Mononuclear cell (primary cell): ENCODE measurements around the gene MRPS27. TPM values are rescaled to one million over a fixed set of nuclear protein-coding genes. Genes with fewer than 3 reads are reported as not detected.

Experiments
- H3K27me3 ChIP-seq: 2 replicates; pipeline ENCODE4 v1.6.0; 2011; ENCODE audit warnings: low read length, control low read depth; ENCODE audit not compliant: insufficient read depth
- H3K4me1 ChIP-seq: 2 replicates; pipeline ENCODE4 v1.5.1; 2011; ENCODE audit warnings: mild to moderate bottlenecking, low read length, control low read depth; ENCODE audit not compliant: insufficient read depth
- H3K4me3 ChIP-seq: 2 replicates; pipeline ENCODE4 v1.5.1; 2011; ENCODE audit warnings: mild to moderate bottlenecking, low read length, moderate library complexity
- H3K9me3 ChIP-seq: 2 replicates; pipeline ENCODE4 v1.5.1; 2011; ENCODE audit warnings: low read depth, mild to moderate bottlenecking, control low read depth, low read length
- total RNA-seq: library from RNA; depleted of rRNA; stranded (reverse); fragments of >200 nt; gene quantifications from one replicate; pipeline ENCODE4 v1.2.3, GENCODE V29; 2012

MRPS27 gene
- total RNA-seq, 1 donor = 45.1 TPM

GRCh38 chr5:72268753-72269410, 51.2 kb downstream of the MRPS27 start:
- Histone ChIP-seq H3K27me3 (no peaks in the 10 kb centered on the region), H3K4me1 (no peaks in the 10 kb centered on the region), H3K4me3 (no peak overlapping the region), H3K9me3 (no peaks in the 10 kb centered on the region)

GRCh38 chr5:72268260-72268659, 51.8 kb downstream of the MRPS27 start:
- no peaks in the 10 kb centered on the region for H3K9me3 ChIP-seq
- no peak overlapping the region for H3K4me3 ChIP-seq
- H3K27me3 ChIP-seq = no peaks in the 10 kb centered on the region
- H3K4me1 ChIP-seq = no peaks in the 10 kb centered on the region

GRCh38 chr5:72267685-72268084, 52.4 kb downstream of the MRPS27 start:
- Histone ChIP-seq H3K4me1 (no peaks in the 10 kb centered on the region), H3K27me3 (no peaks in the 10 kb centered on the region), H3K9me3 (no peaks in the 10 kb centered on the region), H3K4me3 (no peak overlapping the region)

GRCh38 chr5:72266862-72267261, 53.2 kb downstream of the MRPS27 start:
- Histone ChIP-seq H3K4me3 (no peak overlapping the region), H3K9me3 (no peaks in the 10 kb centered on the region), H3K4me1 (no peaks in the 10 kb centered on the region), H3K27me3 (no peaks in the 10 kb centered on the region)

GRCh38 chr5:72265032-72265877, 54.8 kb downstream of the MRPS27 start:
- H3K27me3 ChIP-seq = no peaks in the 10 kb centered on the region

GRCh38 chr5:72256536-72256935, 63.5 kb downstream of the MRPS27 start:
- Histone ChIP-seq H3K4me1 (no peaks in the 10 kb centered on the region), H3K4me3 (no peak overlapping the region), H3K9me3 (no peaks in the 10 kb centered on the region), H3K27me3 (no peaks in the 10 kb centered on the region)

More at GRCh38 chr5:72265032-72265877, 54.8 kb downstream of the MRPS27 start:
- Histone ChIP-seq H3K4me3 (no peak overlapping the region), H3K9me3 (no peaks in the 10 kb centered on the region), H3K4me1 (no peaks in the 10 kb centered on the region)

DNA sequence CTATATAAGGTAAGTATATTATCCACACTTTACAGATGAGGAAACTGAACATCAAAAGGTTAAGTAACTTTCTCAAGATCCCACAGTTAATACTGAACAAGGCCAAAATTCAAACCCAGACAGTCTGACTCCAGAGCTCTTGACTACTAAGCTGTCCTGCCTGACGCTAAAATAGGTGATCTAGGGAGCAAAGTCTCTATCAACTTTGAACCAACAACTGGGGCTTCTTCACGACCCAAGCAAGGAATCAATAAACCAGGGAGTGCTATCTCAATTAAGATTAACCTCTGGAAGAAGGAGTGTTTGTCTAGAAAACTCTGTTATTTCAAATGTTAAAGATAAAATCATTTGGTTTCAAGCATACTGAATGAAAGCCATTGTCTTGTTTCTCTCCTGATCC, 64.4 kb downstream of the MRPS27 start:
- H3K4me1 ChIP-seq = no peaks in the 10 kb centered on the region
- no peaks in the 10 kb centered on the region for H3K9me3 ChIP-seq
- H3K27me3 ChIP-seq = no peaks in the 10 kb centered on the region
- H3K4me3 ChIP-seq = no peak overlapping the region

- H3K4me1 ChIP-seq = no peaks in the 10 kb centered on the region
- H3K9me3 ChIP-seq = no peaks in the 10 kb centered on the region
- H3K4me3 ChIP-seq = no peak overlapping the region
- H3K27me3 ChIP-seq = no peaks in the 10 kb centered on the region
Measured at GRCh38 chr5:72255237-72255636, 64.8 kb downstream of the MRPS27 start.

- Histone ChIP-seq H3K27me3 (no peaks in the 10 kb centered on the region), H3K4me3 (no peak overlapping the region), H3K9me3 (no peaks in the 10 kb centered on the region), H3K4me1 (no peaks in the 10 kb centered on the region)
Measured at GRCh38 chr5:72252574-72253155, 67.4 kb downstream of the MRPS27 start.

GRCh38 chr5:72252008-72252407, 68.0 kb downstream of the MRPS27 start:
- Histone ChIP-seq H3K9me3 (no peaks in the 10 kb centered on the region), H3K4me3 (no peak overlapping the region), H3K4me1 (no peaks in the 10 kb centered on the region), H3K27me3 (no peaks in the 10 kb centered on the region)

DNA sequence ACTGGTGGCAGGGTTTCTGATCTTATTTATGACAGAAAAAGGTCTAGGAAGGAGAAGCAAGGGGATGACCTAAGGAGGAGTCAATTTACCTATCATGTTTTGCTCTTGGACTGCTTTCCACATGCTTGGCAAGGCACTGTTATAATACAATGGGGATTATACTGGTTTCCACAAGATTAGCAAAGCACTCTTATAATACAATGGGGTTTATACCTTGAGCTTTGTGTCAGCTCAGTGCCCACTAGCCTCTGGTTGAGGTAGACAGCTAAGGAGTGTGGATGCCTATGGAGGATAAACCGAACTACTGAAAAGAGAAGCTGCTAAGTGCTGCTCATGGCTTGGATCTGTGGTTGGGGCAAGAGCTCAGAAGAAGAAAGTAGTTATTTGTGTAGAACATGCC, 68.7 kb downstream of the MRPS27 start:
- Histone ChIP-seq H3K4me3 (no peak overlapping the region), H3K27me3 (no peaks in the 10 kb centered on the region), H3K4me1 (no peaks in the 10 kb centered on the region), H3K9me3 (no peaks in the 10 kb centered on the region)

DNA sequence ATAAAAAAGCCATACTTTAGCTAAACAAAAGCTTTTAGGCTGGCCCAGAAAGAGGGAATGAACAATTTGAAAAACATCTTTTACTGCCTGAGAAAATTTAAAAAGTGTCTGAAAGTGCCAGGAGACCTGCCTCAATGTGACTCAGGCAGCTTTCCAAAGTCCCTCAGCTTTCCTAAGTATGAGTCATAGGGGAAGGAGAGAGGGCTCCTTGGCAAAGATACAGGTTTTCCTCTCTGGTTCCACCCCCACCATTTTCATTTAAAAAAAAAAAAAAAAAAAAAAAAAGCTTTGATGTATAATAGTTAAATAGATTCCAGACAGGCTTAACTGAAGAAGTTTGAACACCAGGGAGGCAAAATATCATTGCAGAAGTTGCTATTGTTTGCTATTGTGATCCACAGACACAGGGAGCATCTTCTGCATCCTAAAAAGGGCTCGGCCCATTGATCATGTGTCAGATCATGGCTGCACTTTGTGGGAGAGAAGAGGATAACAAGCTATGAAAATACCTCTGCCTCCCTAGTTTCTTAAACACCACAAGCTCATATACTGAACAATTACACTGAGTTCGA, 71.5 kb downstream of the MRPS27 start:
- Histone ChIP-seq H3K27me3 (no peaks in the 10 kb centered on the region), H3K4me1 (no peaks in the 10 kb centered on the region), H3K4me3 (no peak overlapping the region), H3K9me3 (no peaks in the 10 kb centered on the region)

DNA sequence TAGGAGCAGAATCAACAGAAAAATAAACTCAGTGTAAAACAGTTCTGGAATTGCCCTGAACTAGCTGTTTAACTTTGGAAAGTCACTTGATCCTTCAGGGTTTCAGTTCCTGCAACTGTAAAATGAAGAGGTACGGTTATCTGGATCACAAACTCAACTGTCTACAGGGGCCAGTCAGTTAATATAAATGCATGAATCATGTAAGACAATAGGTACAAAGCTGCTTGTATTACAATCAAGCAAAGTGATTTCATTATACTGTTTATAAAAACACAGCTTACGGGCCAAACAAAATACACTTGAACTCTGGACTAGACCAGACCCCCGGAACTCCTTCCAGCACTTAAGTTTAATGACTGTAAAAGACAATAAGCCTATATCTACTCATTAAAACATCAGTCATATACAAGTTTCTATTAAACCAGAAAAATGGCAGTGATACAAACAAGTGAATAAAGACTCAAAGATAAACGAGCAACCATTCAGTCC, 73.0 kb downstream of the MRPS27 start:
- Histone ChIP-seq H3K4me3 (no peak overlapping the region), H3K4me1 (no peaks in the 10 kb centered on the region), H3K9me3 (no peaks in the 10 kb centered on the region), H3K27me3 (no peaks in the 10 kb centered on the region)

DNA sequence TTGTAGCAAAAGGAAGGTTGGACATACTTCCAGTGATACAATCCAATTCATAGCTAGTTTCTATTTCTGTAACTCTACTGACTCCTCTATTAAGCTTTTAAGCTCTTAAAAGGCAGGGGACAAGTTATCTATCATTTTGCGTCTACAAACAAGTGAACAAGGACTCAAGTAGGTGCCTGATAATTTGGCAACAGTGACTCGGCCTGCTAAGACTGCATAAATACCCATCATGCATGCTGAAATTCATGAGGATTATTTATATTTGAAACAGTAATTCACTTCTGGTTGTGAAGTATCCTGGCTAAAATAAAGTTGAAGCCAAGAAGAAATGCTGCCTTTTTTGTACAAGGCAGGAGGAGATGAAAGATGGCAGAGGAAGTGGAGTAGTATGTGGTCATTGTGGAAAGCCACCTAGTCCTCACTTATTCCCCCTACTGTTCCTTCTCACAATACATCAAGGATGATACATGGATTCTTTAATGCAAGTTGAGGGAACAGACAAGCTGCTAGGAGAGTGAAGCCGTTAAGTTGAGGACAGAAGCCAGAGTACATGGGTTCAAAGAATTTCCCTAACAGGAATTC, 74.0 kb downstream of the MRPS27 start:
- Histone ChIP-seq H3K27me3 (no peaks in the 10 kb centered on the region), H3K4me3 (no peak overlapping the region), H3K4me1 (no peaks in the 10 kb centered on the region), H3K9me3 (no peaks in the 10 kb centered on the region)

- Histone ChIP-seq H3K4me3 (no peak overlapping the region), H3K9me3 (no peaks in the 10 kb centered on the region), H3K4me1 (no peaks in the 10 kb centered on the region), H3K27me3 (no peaks in the 10 kb centered on the region)
Measured at GRCh38 chr5:72245546-72245945, 74.5 kb downstream of the MRPS27 start.
